ENCODE data around the gene PNLIP.

PNLIP gene

GRCh38 chr10:116587878-116588591 lies 42.3 kb downstream of the PNLIP start:
- no peak for DNase-seq

- no peak for DNase-seq
Observed at GRCh38 chr10:116588995-116589394, 43.3 kb downstream of the PNLIP start.

GRCh38 chr10:116589926-116590325 lies 44.2 kb downstream of the PNLIP start:
- DNase-seq: no peak

GRCh38 chr10:116590590-116591444 lies 45.1 kb downstream of the PNLIP start, which contains the start of gene PNLIPRP1:
PNLIPRP1 (plus strand) TSS chr10:116590959; CDS start chr10:116591130, 171 bp downstream.
- DNase-seq: no peak

GRCh38 chr10:116593139-116593740 lies 47.5 kb downstream of the PNLIP start:
- no peak for DNase-seq

- DNase-seq: no peak
Observed at GRCh38 chr10:116594525-116595035, 48.8 kb downstream of the PNLIP start.

GRCh38 chr10:116596062-116596461 lies 50.3 kb downstream of the PNLIP start:
- DNase-seq: no peak

GRCh38 chr10:116597543-116597942 lies 51.8 kb downstream of the PNLIP start:
- no peak for DNase-seq

GRCh38 chr10:116598329-116598728 lies 52.6 kb downstream of the PNLIP start:
- DNase-seq: no peak

GRCh38 chr10:116599991-116600390 lies 54.3 kb downstream of the PNLIP start:
- DNase-seq: no peak

- no peak for DNase-seq
Observed at GRCh38 chr10:116602648-116603400, 57.1 kb downstream of the PNLIP start.

- no peak for DNase-seq
Observed at GRCh38 chr10:116606061-116606483, 60.3 kb downstream of the PNLIP start.

- no peak for DNase-seq
Observed at GRCh38 chr10:116607336-116607735, 61.6 kb downstream of the PNLIP start.

- no peak for DNase-seq
Observed at GRCh38 chr10:116608686-116609594, 63.2 kb downstream of the PNLIP start.

GRCh38 chr10:116610443-116611152 lies 64.9 kb downstream of the PNLIP start:
- no peak for DNase-seq

GRCh38 chr10:116611153-116611545 lies 65.4 kb downstream of the PNLIP start:
- no peak for DNase-seq

- DNase-seq: no peak
Observed at GRCh38 chr10:116612107-116612769, 66.5 kb downstream of the PNLIP start.

GRCh38 chr10:116613471-116613870 lies 67.7 kb downstream of the PNLIP start:
- DNase-seq: no peak

GRCh38 chr10:116614796-116615195 lies 69.1 kb downstream of the PNLIP start:
- no peak for DNase-seq

GRCh38 chr10:116615199-116615776 lies 69.6 kb downstream of the PNLIP start:
- DNase-seq: no peak

Data from Kasumi-1 (cell line).